NCI-H226 (cell line): Measurements from ENCODE around the gene IPO4.

Experiments used
- DNase-seq: peaks from one replicate; pipeline ENCODE4 v3.0.0-alpha.2; 2015

IPO4 gene

DNA sequence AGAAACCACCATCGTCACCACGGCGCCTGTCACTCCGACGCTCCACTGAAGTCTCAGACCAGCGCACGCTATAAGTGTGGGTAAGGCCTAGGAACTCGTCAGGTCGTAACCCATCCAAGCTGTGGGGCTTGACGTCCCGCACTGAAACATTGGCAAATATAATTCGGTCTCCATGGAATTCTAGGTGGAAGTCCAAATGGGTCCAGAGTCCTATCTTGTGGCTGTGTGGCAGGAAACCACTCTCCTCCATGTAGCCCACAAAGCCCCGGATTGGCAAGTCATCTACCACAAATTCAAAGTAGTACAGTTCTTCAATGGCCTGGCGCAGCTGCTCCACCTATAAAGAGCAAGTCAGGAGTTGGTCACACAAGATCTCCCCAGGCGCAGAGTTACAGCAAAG lies 4.3 kb upstream of the IPO4 start:
- DNase-seq: peak; percentile 0

DNA sequence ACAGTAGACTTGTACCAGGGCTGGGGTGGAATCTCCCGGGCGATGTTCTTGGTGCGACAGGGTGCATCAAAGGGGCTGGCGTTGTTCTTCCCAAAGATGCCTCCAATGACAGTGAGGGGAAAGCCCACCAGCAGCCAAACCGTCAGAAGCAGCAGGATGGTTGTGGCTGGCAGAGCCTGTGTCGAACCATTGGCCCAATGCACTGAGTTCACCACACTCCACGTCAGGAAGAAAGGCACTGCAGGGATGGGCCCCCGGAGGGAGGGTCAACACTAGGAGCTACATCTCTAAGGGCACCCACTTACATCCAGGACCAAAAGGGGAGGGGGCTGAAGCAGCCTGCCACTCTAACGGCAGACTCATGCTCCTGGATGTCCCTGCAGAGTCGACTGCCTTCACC lies 1.8 kb upstream of the IPO4 start:
- peak; percentile 0 for DNase-seq

GRCh38 chr14:24189460-24189859 lies 844 bp upstream of the IPO4 start:
- DNase-seq: no peak

DNA sequence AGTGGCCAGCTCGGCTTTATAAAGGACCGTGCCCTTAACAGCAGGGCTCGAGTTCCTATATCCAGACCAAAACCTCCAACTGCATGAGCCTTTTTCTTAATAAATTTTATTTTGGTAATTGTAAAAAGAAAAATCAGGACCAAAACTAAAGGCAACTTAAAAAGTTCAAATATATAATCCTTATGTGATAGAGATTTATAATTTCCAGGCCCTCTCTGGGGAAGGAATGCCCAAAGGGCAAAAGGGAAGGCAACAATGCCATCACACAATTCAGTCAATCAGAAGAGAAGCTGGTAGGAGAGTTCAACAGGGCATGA lies 401 bp upstream of the IPO4 start:
- DNase-seq: no peak

DNA sequence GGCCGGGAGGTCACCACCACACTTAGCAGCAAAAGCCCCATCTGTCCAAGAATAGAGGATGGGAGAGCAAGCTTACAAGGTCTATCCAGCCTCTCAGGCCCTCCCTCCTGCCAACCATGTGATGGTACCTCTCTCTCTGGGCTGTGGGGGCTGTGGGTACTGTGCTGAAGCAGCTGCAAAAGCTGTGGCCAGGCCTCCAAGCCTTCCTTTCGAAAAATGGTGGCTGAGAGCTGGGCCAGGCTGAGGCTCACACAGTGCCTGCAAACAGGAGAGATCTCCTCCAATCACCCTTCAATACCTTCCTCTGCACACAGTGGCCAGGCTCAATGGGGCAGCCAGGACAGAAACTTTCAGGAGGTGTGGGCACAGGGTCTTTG lies 1.1 kb downstream of the IPO4 start:
- no peak for DNase-seq

DNA sequence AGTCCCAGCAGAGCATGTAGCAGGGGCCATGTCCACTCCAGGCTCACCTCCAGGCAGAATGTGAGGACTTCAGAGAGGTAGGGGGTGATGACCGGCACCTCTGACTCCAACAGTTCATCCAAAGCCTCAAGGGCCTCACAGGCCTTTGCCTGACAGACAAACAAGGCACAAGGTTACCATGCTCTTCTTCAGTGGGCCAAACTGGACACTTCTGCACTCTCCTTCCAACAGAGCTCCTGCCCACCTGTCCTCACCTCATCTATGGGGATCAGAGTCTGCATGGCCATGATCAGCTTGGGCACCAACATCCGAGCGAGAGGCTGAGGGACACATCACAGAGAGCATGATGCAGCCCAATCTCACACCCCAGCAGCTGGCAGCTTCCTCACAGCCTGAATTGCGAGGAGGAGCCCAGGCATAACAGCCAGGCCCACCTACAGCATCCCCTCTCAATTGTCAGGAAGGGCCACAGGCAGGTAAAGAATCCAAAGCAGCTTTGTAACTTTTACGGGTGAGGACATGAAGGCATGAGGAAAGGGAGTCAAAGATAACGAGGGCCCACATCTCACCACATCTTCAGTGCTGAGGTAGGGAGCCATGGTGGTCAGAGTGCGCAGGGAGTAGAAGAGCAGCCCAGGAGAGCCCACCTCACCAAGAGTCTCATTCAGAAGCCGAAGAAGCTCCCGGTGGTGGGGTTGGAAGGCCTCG lies 1.6 kb downstream of the IPO4 start:
- no peak for DNase-seq

GRCh38 chr14:24185741-24186140 lies 2.9 kb downstream of the IPO4 start:
- DNase-seq: no peak

GRCh38 chr14:24185026-24185425 lies 3.6 kb downstream of the IPO4 start:
- DNase-seq: no peak

GRCh38 chr14:24184104-24184970 lies 4.3 kb downstream of the IPO4 start:
- DNase-seq: no peak

DNA sequence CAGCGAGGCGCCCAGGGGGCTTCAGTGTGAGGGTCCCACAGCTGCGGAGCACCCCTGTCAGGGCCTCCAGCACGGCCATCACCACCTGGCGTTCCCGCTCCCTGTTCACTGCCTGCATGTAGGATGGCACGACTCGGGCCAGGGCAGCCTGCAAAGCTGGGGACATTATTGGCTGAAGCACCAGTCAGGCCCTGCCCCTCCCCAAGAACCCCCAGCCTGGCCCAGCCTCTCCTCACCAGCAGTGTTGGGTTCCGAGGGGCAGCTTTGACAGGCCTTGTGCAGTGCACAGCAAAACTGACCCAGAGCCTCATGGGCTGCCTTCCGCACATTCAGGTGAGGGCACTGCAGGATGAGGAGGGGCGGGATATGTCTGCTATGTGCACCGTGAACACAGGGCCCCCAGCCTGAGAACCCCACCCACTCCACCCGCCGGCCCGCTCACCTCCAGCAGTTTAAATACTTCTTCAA lies 5.6 kb downstream of the IPO4 start:
- no peak for DNase-seq

DNA sequence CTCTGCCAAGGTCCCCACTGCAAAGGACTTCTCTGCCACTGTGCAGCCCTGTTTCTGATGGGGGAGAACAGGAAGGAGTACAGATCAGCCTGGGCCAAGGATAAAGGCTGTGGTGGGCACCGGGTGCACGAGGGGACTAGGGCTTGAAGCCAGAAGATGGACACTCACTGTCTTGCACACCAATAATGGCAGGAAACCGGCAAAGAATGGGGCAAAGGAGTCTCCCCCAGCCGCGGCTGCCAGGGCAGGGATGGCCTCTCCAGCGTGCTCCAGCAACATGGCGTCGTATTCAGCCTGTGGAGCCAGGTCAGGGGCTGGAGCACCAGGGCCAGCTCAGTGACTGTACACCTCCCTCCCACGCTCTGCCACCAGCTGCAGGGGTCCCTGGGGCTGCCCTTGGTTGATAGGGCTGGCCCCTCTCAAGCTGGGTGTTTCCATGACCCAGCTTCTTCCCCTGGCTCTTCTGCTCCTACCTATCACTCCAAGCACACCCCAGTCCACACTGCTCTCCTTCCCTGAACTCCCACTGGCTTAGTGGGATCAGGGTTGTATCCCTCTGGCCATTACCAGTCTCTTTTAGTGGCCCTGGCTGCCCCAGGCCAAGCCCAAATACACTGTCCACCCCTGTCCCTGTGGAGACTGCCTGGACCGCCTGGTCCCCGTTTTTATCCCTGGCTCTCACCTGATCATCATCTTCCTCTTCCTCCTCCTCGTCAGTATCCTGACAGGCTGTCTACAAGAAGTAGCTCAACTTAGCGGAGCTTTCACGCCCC lies 6.3 kb downstream of the IPO4 start:
- DNase-seq: no peak

- DNase-seq: no peak
These were observed 7.1 kb downstream of the IPO4 start for GRCh38 chr14:24181371-24182077.

- peak; percentile 25 for DNase-seq
These were observed 8.4 kb downstream of the IPO4 start for GRCh38 chr14:24179961-24180796.

- no peak for DNase-seq
These were observed 9.2 kb downstream of the IPO4 start for GRCh38 chr14:24179294-24179960.

GRCh38 chr14:24178399-24179178 lies 10.0 kb downstream of the IPO4 start:
- no peak for DNase-seq

GRCh38 chr14:24177891-24178290 lies 10.7 kb downstream of the IPO4 start:
- no peak for DNase-seq

- no peak for DNase-seq
These were observed 11.4 kb downstream of the IPO4 start for GRCh38 chr14:24177041-24177825.

DNA sequence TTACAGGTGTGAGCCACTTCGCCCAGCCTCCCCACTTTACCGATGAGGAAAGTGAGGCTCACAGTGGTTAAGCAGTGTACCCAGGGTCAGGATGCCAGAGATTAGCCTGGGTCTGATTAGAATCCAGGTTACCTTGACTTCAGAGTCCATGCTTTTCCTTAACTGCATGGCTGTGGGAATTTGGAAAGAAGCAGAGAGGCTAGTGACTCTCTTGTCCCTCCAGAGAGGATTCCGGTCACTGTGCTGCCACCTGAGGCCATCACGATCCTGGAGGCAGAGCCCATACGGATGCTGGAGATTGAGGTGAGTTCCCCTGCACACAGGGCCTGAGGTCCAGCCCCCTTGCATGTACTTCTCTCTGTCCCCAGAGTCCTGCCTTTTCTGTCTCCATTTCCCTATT lies 12.0 kb downstream of the IPO4 start:
- no peak for DNase-seq

DNA sequence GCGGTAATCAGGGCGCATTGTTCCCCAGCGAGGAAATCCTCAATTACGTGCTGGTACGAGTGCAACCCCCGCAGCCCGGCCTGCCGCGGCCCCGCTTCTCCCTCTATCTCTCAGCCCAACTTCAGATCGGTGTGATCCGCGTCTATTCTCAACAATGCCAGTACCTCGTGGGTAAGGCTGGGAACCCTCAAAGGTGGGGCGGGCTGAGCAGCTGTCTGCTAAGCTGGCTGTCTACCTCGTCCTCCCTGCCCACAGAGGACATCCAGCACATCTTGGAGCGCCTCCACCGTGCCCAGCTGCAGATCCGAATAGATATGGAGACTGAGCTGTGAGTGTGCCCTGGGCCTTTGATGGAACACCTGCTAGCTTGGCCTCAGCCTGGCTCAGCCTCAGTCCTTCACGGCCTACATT lies 15.7 kb downstream of the IPO4 start:
- DNase-seq: no peak
